ENCODE results near the gene MAP3K21. TPM values are rescaled to one million over a fixed set of nuclear protein-coding genes. Genes with fewer than 3 reads are reported as not detected.

Gene MAP3K21
- total RNA-seq, 4 donors from 2014 or later, result 1.3 to 5.5 (median 3.0) TPM

DNA sequence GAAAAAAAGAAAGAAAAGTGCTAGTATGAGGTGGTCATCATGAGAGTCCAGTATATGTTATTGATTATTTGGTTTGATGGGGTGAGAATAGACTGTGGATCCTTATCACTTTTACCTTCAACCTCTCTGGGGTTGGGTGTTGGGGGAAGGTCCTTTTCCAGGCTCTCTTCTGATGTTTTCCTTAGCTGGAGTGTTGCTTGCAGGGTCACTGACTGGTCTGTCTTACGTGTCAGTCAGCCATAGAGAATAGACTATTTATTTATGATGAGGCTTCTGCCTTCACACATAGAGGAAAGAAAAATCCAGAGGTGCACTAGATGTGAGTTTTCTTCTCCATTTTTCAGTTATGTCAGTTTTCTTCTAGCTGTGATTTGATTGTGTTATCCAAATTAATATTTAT, 36.5 kb downstream of the MAP3K21 start:
- DNase-seq (ENCODE audit: low spot score), result no peak
- ATAC-seq (ENCODE audit: low FRiP score), result no peak
- TF ChIP-seq, protein P1, sequence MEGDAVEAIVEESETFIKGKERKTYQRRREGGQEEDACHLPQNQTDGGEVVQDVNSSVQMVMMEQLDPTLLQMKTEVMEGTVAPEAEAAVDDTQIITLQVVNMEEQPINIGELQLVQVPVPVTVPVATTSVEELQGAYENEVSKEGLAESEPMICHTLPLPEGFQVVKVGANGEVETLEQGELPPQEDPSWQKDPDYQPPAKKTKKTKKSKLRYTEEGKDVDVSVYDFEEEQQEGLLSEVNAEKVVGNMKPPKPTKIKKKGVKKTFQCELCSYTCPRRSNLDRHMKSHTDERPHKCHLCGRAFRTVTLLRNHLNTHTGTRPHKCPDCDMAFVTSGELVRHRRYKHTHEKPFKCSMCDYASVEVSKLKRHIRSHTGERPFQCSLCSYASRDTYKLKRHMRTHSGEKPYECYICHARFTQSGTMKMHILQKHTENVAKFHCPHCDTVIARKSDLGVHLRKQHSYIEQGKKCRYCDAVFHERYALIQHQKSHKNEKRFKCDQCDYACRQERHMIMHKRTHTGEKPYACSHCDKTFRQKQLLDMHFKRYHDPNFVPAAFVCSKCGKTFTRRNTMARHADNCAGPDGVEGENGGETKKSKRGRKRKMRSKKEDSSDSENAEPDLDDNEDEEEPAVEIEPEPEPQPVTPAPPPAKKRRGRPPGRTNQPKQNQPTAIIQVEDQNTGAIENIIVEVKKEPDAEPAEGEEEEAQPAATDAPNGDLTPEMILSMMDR (IDR thresholded peaks at IDR 0.05), result no peak

DNA sequence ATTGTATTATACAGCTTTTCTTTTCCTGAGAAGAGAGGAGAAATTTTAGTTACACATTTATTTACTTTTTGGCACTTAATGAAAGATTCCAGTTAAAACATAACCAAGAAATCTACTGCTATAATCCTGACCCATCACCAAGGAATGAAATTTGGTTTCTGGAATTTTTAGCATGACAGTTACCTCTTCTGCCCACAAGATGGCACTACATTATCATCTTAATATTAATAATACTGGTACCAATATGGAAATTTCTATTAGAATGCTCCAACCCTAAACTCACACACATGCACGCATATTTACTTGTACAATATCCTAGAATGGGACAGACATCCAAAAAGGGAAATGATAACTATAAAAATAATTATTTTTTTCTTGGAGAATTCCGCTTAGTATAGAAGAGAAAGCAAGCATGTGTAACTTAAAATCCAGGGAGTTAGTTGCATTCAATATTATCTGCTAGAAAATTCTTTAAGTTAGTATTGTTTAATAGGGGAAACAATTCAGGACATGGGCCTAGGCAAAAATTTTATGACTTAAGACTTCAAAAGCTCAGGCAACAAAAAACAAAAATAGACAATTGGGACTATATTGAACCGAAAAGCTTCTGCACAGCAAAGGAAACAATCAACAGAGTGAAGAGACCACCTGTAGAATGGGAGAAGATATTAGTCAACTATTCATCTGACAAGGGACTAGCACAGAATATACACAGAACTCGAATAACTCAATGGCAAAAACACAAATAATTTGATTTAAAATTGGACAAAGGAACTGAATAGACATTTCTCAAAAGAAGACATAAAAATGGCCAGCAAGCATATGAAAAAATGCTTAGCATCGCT, 37.4 kb downstream of the MAP3K21 start:
- DNase-seq (ENCODE audit: low spot score), result no peak
- no peak for ATAC-seq (ENCODE audit: low FRiP score)
- TF ChIP-seq, protein P1 (IDR thresholded peaks at IDR 0.05), result no peak

- DNase-seq (ENCODE audit: low spot score), result no peak
- no peak for ATAC-seq (ENCODE audit: low FRiP score)
- TF ChIP-seq, protein P1 (IDR thresholded peaks at IDR 0.05), result no peak
Observed at GRCh38 chr1:233366575-233366974, 39.1 kb downstream of the MAP3K21 start.

DNA sequence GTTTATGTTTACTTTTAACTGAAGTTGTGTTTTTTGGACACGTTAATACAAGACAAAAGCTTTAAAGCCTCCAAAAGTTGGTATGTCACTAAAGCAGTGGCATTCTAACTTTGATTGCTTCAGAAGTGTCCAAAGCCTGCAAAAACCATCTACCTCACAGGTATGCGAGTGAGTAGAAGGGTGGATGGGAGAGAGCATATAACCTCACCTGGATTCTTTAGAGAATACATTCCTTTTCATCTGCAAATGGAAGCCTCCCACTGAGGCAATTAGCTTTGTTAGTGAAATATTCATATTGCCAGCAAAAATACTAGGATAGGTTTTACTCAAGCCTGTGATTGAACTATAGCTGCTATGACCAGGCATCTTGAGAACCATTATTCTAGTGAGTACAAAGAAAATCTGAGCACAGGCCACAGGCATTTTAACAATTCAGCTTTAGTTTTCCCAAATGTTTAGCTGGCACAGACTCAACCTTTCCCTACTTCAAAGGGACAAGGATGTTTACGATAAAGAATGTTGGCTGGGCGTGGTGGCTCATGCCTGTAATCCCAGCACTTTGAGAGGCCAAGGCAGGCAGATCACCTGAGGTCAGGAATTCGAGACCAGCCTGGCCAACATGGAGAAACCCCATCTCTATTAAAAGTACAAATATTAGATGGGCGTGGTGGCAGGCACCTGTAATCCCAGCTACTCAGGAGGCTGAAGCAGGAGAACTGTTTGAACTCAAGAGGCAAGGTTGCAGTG, 39.7 kb downstream of the MAP3K21 start:
- DNase-seq (ENCODE audit: low spot score), result no peak
- TF ChIP-seq, protein P1 (IDR thresholded peaks at IDR 0.05), result no peak
- ATAC-seq (ENCODE audit: low FRiP score), result no peak

- no peak for DNase-seq (ENCODE audit: low spot score)
- ATAC-seq (ENCODE audit: low FRiP score), result peak; percentile 51
- TF ChIP-seq, protein P1 (IDR thresholded peaks at IDR 0.05), result no peak
Observed at GRCh38 chr1:233368106-233368788, 40.7 kb downstream of the MAP3K21 start.

DNA sequence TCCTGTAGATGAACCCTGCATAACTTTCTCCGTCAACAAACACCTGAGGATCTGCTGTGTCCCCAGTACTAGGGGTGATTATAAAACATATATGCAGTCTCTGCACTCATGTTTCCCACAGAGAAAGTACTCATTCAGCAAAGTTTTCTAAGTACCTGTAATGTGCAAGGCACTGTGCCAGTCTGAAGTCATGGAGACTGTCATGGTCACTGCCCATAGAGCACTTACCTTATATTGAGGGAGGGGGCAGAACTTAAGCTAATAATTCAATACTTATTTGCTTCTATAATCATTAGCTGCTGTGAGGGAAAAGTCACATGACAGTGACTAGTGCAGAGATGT, 41.2 kb downstream of the MAP3K21 start:
- ATAC-seq (ENCODE audit: low FRiP score), result no peak
- DNase-seq (ENCODE audit: low spot score), result no peak
- TF ChIP-seq, protein P1 (IDR thresholded peaks at IDR 0.05), result no peak

Data from omental fat pad (tissue), 4 donors.